CD14-positive monocyte (primary cell): Measurements from ENCODE around the gene WNT7B. TPM values are rescaled to one million over a fixed set of nuclear protein-coding genes. Genes with fewer than 3 reads are reported as not detected.

ENCODE experiments used
- DNase-seq, 3 donors: peaks; one replicate each; pipeline ENCODE4 v3.0.0-alpha.2; 2011 to 2022
- H2AFZ ChIP-seq: 2 replicates; pipeline ENCODE4 v1.6.0; 2012; ENCODE audit warnings: mild to moderate bottlenecking, low read depth, low read length, inconsistent platforms; ENCODE audit not compliant: insufficient read depth, poor library complexity, severe bottlenecking
- H3K27ac ChIP-seq, 2 donors: 1 replicate in 1 of 2; 2 replicates in 1 of 2; pipeline ENCODE4 v1.5.1; 2012 to 2013; ENCODE audit warnings: low read length in 2 of 2, control low read depth in 1 of 2, inconsistent platforms in 1 of 2, low read depth in 1 of 2, mild to moderate bottlenecking in 1 of 2
- H3K27me3 ChIP-seq, 2 donors: one replicate each; pipeline versions ENCODE4 v1.6.0 to v1.6.1; 2011 to 2013; ENCODE audit warnings: low read length in 2 of 2; ENCODE audit not compliant: control insufficient read depth in 2 of 2, insufficient read depth in 2 of 2
- H3K36me3 ChIP-seq, 2 donors: replicated peaks in 1 of 2; 1 replicate in 1 of 2; 2 replicates in 1 of 2; pipeline versions ENCODE4 v1.5.1 to v1.6.1; 2012 to 2013; ENCODE audit warnings: low read length in 2 of 2, control low read depth in 1 of 2, inconsistent platforms in 1 of 2, mild to moderate bottlenecking in 1 of 2; ENCODE audit not compliant: insufficient read depth in 2 of 2, control insufficient read depth in 1 of 2
- H3K4me1 ChIP-seq, 2 donors: 1 replicate in 1 of 2; 2 replicates in 1 of 2; pipeline versions ENCODE4 v1.5.1 to v1.6.1; 2012 to 2013; ENCODE audit warnings: low read length in 2 of 2, control low read depth in 1 of 2, inconsistent platforms in 1 of 2, mild to moderate bottlenecking in 1 of 2, moderate library complexity in 1 of 2; ENCODE audit not compliant: insufficient read depth in 2 of 2, control insufficient read depth in 1 of 2
- H3K4me2 ChIP-seq: replicated peaks from 2 replicates; pipeline ENCODE3; 2012; ENCODE audit warnings: low read length, moderate library complexity, mild to moderate bottlenecking; ENCODE audit not compliant: poor library complexity, severe bottlenecking; ENCODE audit errors: extremely low read depth
- H3K4me3 ChIP-seq, 3 experiments: fragments of 200-600 bp in 1 of 3; sonication (generic) in 1 of 3; replicated peaks in 1 of 3; 1 replicate in 2 of 3; 2 replicates in 1 of 3; pipeline ENCODE4 v1.5.1; 2011 to 2013; ENCODE audit warnings: low read length in 3 of 3, mild to moderate bottlenecking in 3 of 3, control low read depth in 2 of 3, low read depth in 2 of 3, inconsistent platforms in 1 of 3, moderate library complexity in 1 of 3
- H3K79me2 ChIP-seq: 2 replicates; pipeline ENCODE4 v1.6.0; 2012; ENCODE audit warnings: mild to moderate bottlenecking, control low read depth, inconsistent platforms, low read length, moderate library complexity; ENCODE audit not compliant: insufficient read depth
- H3K9ac ChIP-seq: 2 replicates; pipeline ENCODE4 v1.6.0; 2017; ENCODE audit warnings: low read length, mild to moderate bottlenecking; ENCODE audit not compliant: insufficient read depth, poor library complexity, severe bottlenecking
- H3K9me3 ChIP-seq, 2 donors: replicated peaks in 1 of 2; 1 replicate in 1 of 2; 2 replicates in 1 of 2; pipeline versions ENCODE4 v1.5.1 to v1.6.1; 2012 to 2013; ENCODE audit warnings: low read length in 2 of 2, control low read depth in 1 of 2; ENCODE audit not compliant: control insufficient read depth in 1 of 2, insufficient read depth in 1 of 2
- H4K20me1 ChIP-seq: 2 replicates; pipeline ENCODE4 v1.6.0; 2012; ENCODE audit warnings: mild to moderate bottlenecking, low read length, control low read depth, moderate library complexity; ENCODE audit not compliant: insufficient read depth
- H3K27ac Mint-ChIP-seq, 7 donors: one replicate each; pipeline ENCODE4 v1.8.0; 2020; ENCODE audit warnings: mild to moderate bottlenecking in 7 of 7, mixed read lengths in 7 of 7, moderate library complexity in 6 of 7, inconsistent platforms in 2 of 7
- H3K27me3 Mint-ChIP-seq, 3 donors: one replicate each; pipeline ENCODE4 v1.8.0; 2021 to 2022; ENCODE audit warnings: low read depth in 3 of 3, mild to moderate bottlenecking in 3 of 3, mixed read lengths in 3 of 3, moderate library complexity in 3 of 3, inconsistent platforms in 1 of 3
- H3K36me3 Mint-ChIP-seq, 2 donors: one replicate each; pipeline ENCODE4 v1.8.0; 2020; ENCODE audit warnings: mixed read lengths in 2 of 2, inconsistent platforms in 1 of 2, mild to moderate bottlenecking in 1 of 2
- H3K4me1 Mint-ChIP-seq: one replicate; pipeline ENCODE4 v1.8.0; 2020; ENCODE audit warnings: mild to moderate bottlenecking, mixed read lengths
- H3K4me3 Mint-ChIP-seq, 2 donors: one replicate each; pipeline ENCODE4 v1.8.0; 2020; ENCODE audit warnings: mild to moderate bottlenecking in 2 of 2, mixed read lengths in 2 of 2, moderate library complexity in 1 of 2
- H3K9me3 Mint-ChIP-seq, 7 donors: one replicate each; pipeline ENCODE4 v1.8.0; 2020 to 2022; ENCODE audit warnings: mixed read lengths in 7 of 7, mild to moderate bottlenecking in 6 of 7, moderate library complexity in 6 of 7, inconsistent platforms in 2 of 7
- CTCF ChIP-seq: fragments of 200-600 bp; IDR thresholded peaks from one replicate; pipeline ENCODE4 v1.8.0; 2022; ENCODE audit warnings: antibody characterized with exemption, mild to moderate bottlenecking
- WGBS: methylation state at CpG from one replicate; pipeline ENCODE4 v1.1.5; 2013; ENCODE audit warnings: missing lambda C conversion rate; ENCODE audit not compliant: insufficient coverage; 5-methylcytosine and 5-hydroxymethylcytosine counted together
- intact Hi-C, 2 donors: fragments of 100-400 bp; cut with micrococcal nuclease; formaldehyde crosslinking; loops; one replicate each; pipeline versions ENCODE4 v1.15.0 to v1.15.1; 2023
- polyA plus RNA-seq, 3 donors: library from polyadenylated mRNA; depleted of rRNA in 1 of 3; unstranded in 2 of 3; stranded (reverse) in 1 of 3; fragments of 300-500 nt in 2 of 3; fragments of >200 nt in 1 of 3; fragmentation: Illumina TruSeq in 2 of 3; gene quantifications; 1 replicate in 2 of 3; 2 replicates in 1 of 3; pipeline ENCODE4 v1.2.3, GENCODE V29; 2012 to 2021

Gene WNT7B
- polyA plus RNA-seq, 3 donors = not detected

GRCh38 chr22:45976254-45977002 lies 534 bp downstream of the WNT7B start:
- peaks cover 0 to 29% of the 10 kb centered on the region in 2 donors for H3K9me3 ChIP-seq
- H2AFZ ChIP-seq = no peak overlapping the region
- peaks cover 0 to 16% (median 5%) of the 10 kb centered on the region in 7 donors for H3K9me3 Mint-ChIP-seq
- no peak overlapping the region for H3K27ac Mint-ChIP-seq
- peak overlapping the region in 1 of 2 donors; percentile 68 for H3K4me3 Mint-ChIP-seq
- intact Hi-C loops = no loop called here
- H3K79me2 ChIP-seq = no peaks in the 10 kb centered on the region
- peaks cover 39 to 59% of the 10 kb centered on the region in 2 donors for H3K27me3 ChIP-seq
- DNase-seq = no peak
- H3K36me3 Mint-ChIP-seq = no peaks in the 10 kb centered on the region
- H4K20me1 ChIP-seq = no peaks in the 10 kb centered on the region
- peaks cover 15% of the 10 kb centered on the region in 2 donors for H3K4me1 ChIP-seq
- WGBS = under 1% methylated on average over 94 of the region's 94 CpGs
- H3K36me3 ChIP-seq = no peaks in the 10 kb centered on the region
- H3K4me1 Mint-ChIP-seq = peaks cover 15% of the 10 kb centered on the region
- H3K9ac ChIP-seq = no peak overlapping the region
- no peak overlapping the region for H3K4me2 ChIP-seq
- H3K27me3 Mint-ChIP-seq = peaks cover 47 to 60% (median 55%) of the 10 kb centered on the region in 3 donors
- H3K27ac ChIP-seq = no peak overlapping the region
- H3K4me3 ChIP-seq = no peak overlapping the region
- TF ChIP-seq CTCF = no peak

GRCh38 chr22:45975164-45976161 lies 1.5 kb downstream of the WNT7B start:
- Histone ChIP-seq H3K9me3 (peaks cover 0 to 32% of the 10 kb centered on the region in 2 donors), H3K79me2 (no peaks in the 10 kb centered on the region), H3K27ac (no peak overlapping the region), H3K4me3 (no peak overlapping the region), H3K36me3 (no peaks in the 10 kb centered on the region), H2AFZ (no peak overlapping the region), H3K4me2 (no peak overlapping the region), H3K9ac (no peak overlapping the region), H3K4me1 (peaks cover 15 to 16% of the 10 kb centered on the region in 2 donors), H4K20me1 (no peaks in the 10 kb centered on the region), H3K27me3 (peaks cover 46 to 69% of the 10 kb centered on the region in 2 donors)
- 4% methylated on average over 70 of the region's 80 CpGs for WGBS
- Mint-ChIP-seq H3K4me3 (peak overlapping the region in 1 of 2 donors; percentile 74), H3K27me3 (peaks cover 57 to 70% (median 65%) of the 10 kb centered on the region in 3 donors), H3K4me1 (peaks cover 17% of the 10 kb centered on the region), H3K27ac (peak overlapping the region in 1 of 7 donors; percentile 46), H3K36me3 (no peaks in the 10 kb centered on the region), H3K9me3 (peaks cover 0 to 16% (median 5%) of the 10 kb centered on the region in 7 donors)
- no peak for TF ChIP-seq CTCF
- no peak for DNase-seq
- intact Hi-C loops = no loop called here
